Renal pelvis (tissue), 12 donors: ENCODE results near the gene HNRNPU. TPM values are rescaled to one million over a fixed set of nuclear protein-coding genes. Genes with fewer than 3 reads are reported as not detected.

Experiments used
- DNase-seq: peaks from one replicate; pipeline ENCODE4 v3.0.0-alpha.2; 2013
- long read RNA-seq, 16 experiments: transcript quantifications; one replicate each; lab custom pipeline, GENCODE V29; 2026
- polyA plus RNA-seq, 3 donors: library from polyadenylated mRNA; unstranded; fragments of 120-200 nt; gene quantifications; one replicate each; pipeline ENCODE4 v1.2.1, GENCODE V29; 2013; ENCODE audit not compliant: insufficient read length in 3 of 3

The HNRNPU gene
- 100 to 1,000 TPM; 603 to 639 (median 632) TPM for polyA plus RNA-seq
- long read RNA-seq, donor 1, full-length matches to known transcripts, result 91 of 500 reads
- long read RNA-seq, donor 1, partial matches to known transcripts, result 118 of 500 reads
- long read RNA-seq, donor 1, other reads (novel, unspliced or antisense), result 291 of 500 reads
- long read RNA-seq, donor 2, full-length matches to known transcripts, result 77 of 442 reads
- long read RNA-seq, donor 2, partial matches to known transcripts, result 247 of 442 reads
- long read RNA-seq, donor 2, other reads (novel, unspliced or antisense), result 118 of 442 reads
- long read RNA-seq, donor 3, full-length matches to known transcripts, result 51 of 184 reads
- long read RNA-seq, donor 3, partial matches to known transcripts, result 133 of 184 reads
- long read RNA-seq, donor 3, other reads (novel, unspliced or antisense), result 0 of 184 reads
- long read RNA-seq, donor 4, full-length matches to known transcripts, result 62 of 341 reads
- long read RNA-seq, donor 4, partial matches to known transcripts, result 147 of 341 reads
- long read RNA-seq, donor 4, other reads (novel, unspliced or antisense), result 132 of 341 reads
- long read RNA-seq, donor 5, full-length matches to known transcripts, result 37 of 261 reads
- long read RNA-seq, donor 5, partial matches to known transcripts, result 125 of 261 reads
- long read RNA-seq, donor 5, other reads (novel, unspliced or antisense), result 99 of 261 reads
- long read RNA-seq, donor 6, full-length matches to known transcripts, result 70 of 556 reads
- long read RNA-seq, donor 6, partial matches to known transcripts, result 339 of 556 reads
- long read RNA-seq, donor 6, other reads (novel, unspliced or antisense), result 147 of 556 reads
- long read RNA-seq, donor 7, full-length matches to known transcripts, result 100 of 615 reads
- long read RNA-seq, donor 7, partial matches to known transcripts, result 348 of 615 reads
- long read RNA-seq, donor 7, other reads (novel, unspliced or antisense), result 167 of 615 reads
- long read RNA-seq, donor 8, full-length matches to known transcripts, result 12 of 59 reads
- long read RNA-seq, donor 8, partial matches to known transcripts, result 34 of 59 reads
- long read RNA-seq, donor 8, other reads (novel, unspliced or antisense), result 13 of 59 reads
- long read RNA-seq, donor 9, full-length matches to known transcripts, result 77 of 474 reads
- long read RNA-seq, donor 9, partial matches to known transcripts, result 384 of 474 reads
- long read RNA-seq, donor 9, other reads (novel, unspliced or antisense), result 13 of 474 reads
- long read RNA-seq, donor 10, full-length matches to known transcripts, result 50 of 412 reads
- long read RNA-seq, donor 10, partial matches to known transcripts, result 262 of 412 reads
- long read RNA-seq, donor 10, other reads (novel, unspliced or antisense), result 100 of 412 reads
- long read RNA-seq, donor 11, full-length matches to known transcripts, result 45 of 360 reads
- long read RNA-seq, donor 11, partial matches to known transcripts, result 237 of 360 reads
- long read RNA-seq, donor 11, other reads (novel, unspliced or antisense), result 78 of 360 reads
- long read RNA-seq, donor 12, full-length matches to known transcripts, result 90 of 637 reads
- long read RNA-seq, donor 12, partial matches to known transcripts, result 540 of 637 reads
- long read RNA-seq, donor 12, other reads (novel, unspliced or antisense), result 7 of 637 reads
- long read RNA-seq, donor 13, full-length matches to known transcripts, result 50 of 446 reads
- long read RNA-seq, donor 13, partial matches to known transcripts, result 390 of 446 reads
- long read RNA-seq, donor 13, other reads (novel, unspliced or antisense), result 6 of 446 reads
- long read RNA-seq, donor 14, result 0 reads
- long read RNA-seq, donor 15, full-length matches to known transcripts, result 106 of 668 reads
- long read RNA-seq, donor 15, partial matches to known transcripts, result 538 of 668 reads
- long read RNA-seq, donor 15, other reads (novel, unspliced or antisense), result 24 of 668 reads
- long read RNA-seq, donor 16, full-length matches to known transcripts, result 59 of 458 reads
- long read RNA-seq, donor 16, partial matches to known transcripts, result 285 of 458 reads
- long read RNA-seq, donor 16, other reads (novel, unspliced or antisense), result 114 of 458 reads

GRCh38 chr1:244864253-244865027 lies at the start of gene HNRNPU:
Gene HNRNPU, minus strand, starts transcription at chr1:244864543. Its CDS starts 236 bp downstream, at chr1:244864307.
- DNase-seq, result peak; percentile 97

DNA sequence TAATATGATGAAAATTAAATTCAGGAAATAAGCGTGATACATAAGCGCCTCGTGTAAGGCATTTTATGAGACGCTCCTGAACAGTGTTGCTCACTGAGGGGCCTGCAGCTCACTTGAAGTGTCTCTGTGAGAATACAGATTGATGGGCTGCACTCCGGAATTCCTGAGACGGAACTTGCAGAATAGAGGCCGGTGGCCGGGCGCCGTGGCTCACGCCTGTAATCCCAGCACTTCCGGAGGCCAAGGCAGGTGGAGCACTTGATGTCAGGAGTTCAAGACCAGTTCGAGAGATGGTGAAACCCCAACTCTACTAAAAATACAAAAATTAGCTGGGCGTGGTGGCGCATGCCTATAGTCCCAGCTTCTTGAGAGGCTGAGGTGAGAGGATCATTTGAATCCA lies 49.5 kb upstream of the HNRNPU start:
- no peak for DNase-seq

DNA sequence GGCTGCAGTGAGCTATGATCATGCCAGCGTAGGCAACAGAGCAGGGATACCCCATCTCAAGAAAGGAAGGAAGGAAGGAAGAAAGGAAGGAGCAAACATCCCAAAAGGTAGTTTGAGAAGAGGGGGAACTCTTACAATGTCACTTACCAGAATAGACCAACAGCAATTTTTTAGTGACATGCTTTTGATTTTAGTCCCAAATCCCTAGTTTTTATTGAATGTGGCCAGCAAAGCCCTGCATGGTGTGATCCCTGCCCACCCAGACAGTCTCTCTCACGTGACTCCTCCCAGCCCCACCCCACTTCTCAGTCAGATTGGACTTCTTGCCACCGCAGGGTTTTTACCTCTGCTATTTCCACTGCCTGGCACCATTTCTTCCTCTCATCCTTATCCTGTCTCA lies 39.8 kb upstream of the HNRNPU start:
- no peak for DNase-seq

- no peak for DNase-seq
Observed at GRCh38 chr1:244901400-244902015, 37.2 kb upstream of the HNRNPU start.

DNA sequence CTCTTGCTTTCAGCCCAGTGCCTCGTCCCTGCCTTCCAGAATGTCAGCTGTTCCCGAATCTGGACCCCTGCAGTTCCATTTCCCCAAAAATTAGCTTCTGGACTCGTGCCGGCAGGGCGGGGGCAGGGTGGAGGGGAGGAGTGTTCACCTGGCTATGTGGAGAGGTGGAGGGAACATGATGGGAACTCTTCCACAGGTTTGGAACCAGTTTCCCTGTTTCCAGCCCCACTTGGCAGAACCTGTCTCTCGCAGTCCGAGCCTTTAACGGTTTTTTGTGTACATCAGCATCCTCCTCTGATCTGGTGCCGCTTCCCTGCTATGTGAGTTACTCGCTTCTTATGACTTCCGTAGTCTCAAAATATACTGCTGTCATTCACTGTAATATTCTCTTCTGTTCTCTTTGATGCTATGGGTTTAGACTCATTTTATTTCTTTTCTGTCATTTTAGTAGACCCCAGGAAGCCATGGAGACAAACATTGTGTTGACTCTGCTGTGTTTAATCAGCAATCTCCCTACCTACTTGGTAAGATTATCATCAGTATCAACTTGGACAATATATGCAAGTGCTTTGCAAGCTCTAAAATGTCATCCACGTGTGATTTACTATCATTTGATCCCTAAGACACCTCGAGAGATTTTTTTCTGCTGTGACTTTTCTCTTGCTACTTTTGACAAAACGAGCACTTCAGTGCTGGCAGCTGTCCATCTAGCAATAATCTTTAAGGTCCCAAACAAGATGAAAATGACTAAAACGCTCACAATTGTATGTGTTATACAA lies 33.3 kb upstream of the HNRNPU start:
- DNase-seq, result no peak

DNA sequence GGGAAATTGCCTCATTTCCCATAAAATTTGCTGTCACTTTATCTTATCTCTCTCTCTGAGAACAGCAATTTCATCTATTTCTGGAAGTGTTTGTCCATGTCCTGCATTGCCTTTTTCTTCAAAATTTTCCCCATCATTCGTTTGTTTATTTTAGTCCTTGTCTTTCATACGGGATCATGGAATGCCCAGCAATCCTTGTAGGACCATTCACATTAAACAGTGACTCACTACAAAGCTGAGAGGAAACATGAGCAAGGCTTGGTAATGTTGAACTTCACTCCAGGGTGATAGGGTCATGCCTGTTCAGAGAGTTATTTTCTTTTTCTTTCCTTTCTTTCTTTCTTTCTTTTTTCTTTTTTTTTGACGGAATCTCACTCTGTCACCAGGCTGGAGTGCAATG lies 32.2 kb upstream of the HNRNPU start:
- DNase-seq, result no peak

- DNase-seq, result no peak
Observed at GRCh38 chr1:244893836-244894235, 29.5 kb upstream of the HNRNPU start.

- no peak for DNase-seq
Observed at GRCh38 chr1:244887281-244887680, 22.9 kb upstream of the HNRNPU start.

DNA sequence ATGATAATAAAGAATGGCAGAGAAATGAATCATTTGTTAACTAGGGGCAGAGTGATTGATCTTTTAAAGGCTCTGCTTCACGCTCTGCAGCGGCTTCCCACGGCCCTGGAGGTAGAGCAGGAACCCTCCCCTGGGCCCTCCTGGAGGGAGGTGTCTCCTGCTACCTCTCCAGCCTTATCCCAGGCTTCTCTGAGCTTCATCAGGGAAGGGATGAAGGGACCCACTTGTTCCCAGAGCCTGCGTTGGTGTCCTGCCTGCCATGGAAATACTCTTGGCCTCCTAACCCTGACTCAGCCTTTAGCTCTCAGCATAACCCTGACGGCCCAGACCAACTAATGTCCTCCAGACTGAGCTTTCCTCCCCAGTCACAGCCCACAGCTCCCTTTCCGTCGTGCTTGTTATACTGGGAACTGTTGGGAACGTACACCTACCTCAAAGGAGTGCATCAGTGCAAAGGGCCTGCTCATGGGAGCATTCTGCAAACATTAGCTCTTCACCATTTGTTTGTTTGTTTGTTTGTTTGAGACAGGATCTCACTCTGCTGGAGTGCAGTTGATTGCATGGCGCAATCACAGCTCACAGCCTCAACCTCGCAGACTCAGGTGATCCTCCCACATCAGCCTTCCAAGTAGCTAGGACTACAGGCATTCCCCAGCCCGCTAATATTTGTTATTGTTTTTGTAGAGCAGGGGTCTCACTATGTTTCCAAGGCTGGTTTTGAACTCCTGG lies 17.4 kb upstream of the HNRNPU start:
- no peak for DNase-seq

DNA sequence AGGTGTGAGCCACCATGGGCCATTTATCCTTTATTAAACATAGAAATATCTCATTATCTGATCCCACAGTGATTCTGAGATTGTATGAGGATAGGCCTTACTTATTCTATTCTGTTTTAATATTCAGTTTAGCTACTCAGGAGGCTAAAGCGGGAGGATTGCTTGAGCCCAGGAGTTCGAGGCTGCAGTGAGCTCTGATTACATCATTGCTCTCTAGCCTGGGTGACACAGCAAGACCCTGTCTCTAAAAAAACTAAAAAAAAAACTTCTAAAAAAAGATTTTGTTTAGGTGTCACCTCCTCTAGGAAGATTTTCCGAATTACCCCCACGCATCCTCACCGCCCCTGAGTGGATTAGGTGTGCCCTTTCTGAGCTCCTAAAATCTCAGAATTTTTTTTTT lies 14.3 kb upstream of the HNRNPU start:
- no peak for DNase-seq

GRCh38 chr1:244876228-244876910 lies 12.0 kb upstream of the HNRNPU start:
- DNase-seq, result no peak

DNA sequence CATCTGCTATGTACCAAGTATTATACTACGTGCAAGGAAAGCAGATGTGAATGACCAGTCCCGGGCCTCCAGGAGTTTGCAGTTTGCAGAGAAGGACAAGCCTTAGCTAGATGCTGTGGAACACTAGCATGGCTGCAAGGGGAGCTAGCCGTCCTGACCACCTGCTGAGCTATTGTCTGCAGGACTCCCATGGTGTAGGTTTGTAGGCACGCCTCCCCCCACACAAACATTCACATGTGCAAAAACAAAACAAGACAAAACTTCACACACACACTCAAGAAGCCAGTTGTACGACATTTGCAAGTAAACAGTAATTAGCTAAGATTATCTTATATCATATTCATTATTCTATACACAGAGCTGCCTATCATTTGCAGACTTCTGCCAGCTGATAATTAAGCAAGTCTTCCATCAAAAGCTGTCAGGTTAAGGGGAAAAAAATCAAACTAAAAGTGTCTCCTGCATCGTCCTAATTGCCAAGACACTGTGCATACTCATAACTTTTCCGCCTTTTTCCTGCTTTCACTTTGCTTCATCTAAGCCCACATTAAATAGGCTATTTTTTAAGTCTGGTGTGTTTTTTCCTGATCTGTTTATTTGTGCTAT lies 10.7 kb upstream of the HNRNPU start:
- no peak for DNase-seq

GRCh38 chr1:244869950-244870349 lies 5.6 kb upstream of the HNRNPU start:
- DNase-seq, result no peak

GRCh38 chr1:244869364-244869827 lies 5.1 kb upstream of the HNRNPU start:
- DNase-seq, result no peak

GRCh38 chr1:244868484-244869363 lies 4.4 kb upstream of the HNRNPU start:
- DNase-seq, result no peak
